A673 (cell line): ENCODE data around the gene CPTP. TPM values are rescaled to one million over a fixed set of nuclear protein-coding genes. Genes with fewer than 3 reads are reported as not detected.

Experiments
- BruUV-seq: library from RNA; stranded (reverse); fragments of 400-500 nt; replicated peaks from 2 replicates; lab custom pipeline; 2021; lab: Mats Ljungman, UMichigan
- CTCF ChIA-PET: fragments of 300-600 bp; sonication (Branson Sonifier 250); formaldehyde crosslinking; loops from one replicate; lab custom pipeline; 2022; ENCODE audit warnings: antibody characterized with exemption; lab: Charles Lee
- POLR2A ChIA-PET: fragments of 300-600 bp; sonication (Branson Sonifier 250); formaldehyde crosslinking; loops from one replicate; lab custom pipeline; 2022; ENCODE audit warnings: antibody characterized with exemption; ENCODE audit not compliant: low non-redundant PET; lab: Charles Lee
- DNase-seq: peaks from one replicate; pipeline ENCODE4 v3.0.0-alpha.2; 2015; ENCODE audit warnings: low spot score
- H3K27ac ChIP-seq: fragments of 200-600 bp; sonication (generic); 2 replicates; pipeline ENCODE4 v1.5.1; 2016; ENCODE audit warnings: mixed run types, low read depth, mild to moderate bottlenecking, mixed read lengths, antibody characterized with exemption, low read length; ENCODE audit not compliant: poor library complexity, severe bottlenecking
- H3K27me3 ChIP-seq: fragments of 200-600 bp; sonication (generic); replicated peaks from 2 replicates; pipeline ENCODE4 v1.6.1; 2017; ENCODE audit warnings: mixed run types, low read depth, mild to moderate bottlenecking, mixed read lengths, antibody characterized with exemption, low read length; ENCODE audit not compliant: insufficient read depth, poor library complexity
- H3K36me3 ChIP-seq: fragments of 200-600 bp; sonication (generic); 2 replicates; pipeline ENCODE4 v1.6.1; 2016; ENCODE audit warnings: mixed run types, mild to moderate bottlenecking, mixed read lengths, antibody characterized with exemption, low read length; ENCODE audit not compliant: insufficient read depth, poor library complexity, severe bottlenecking
- H3K4me1 ChIP-seq: fragments of 200-600 bp; sonication (generic); 2 replicates; pipeline ENCODE4 v1.6.1; 2017; ENCODE audit warnings: mixed run types, mild to moderate bottlenecking, mixed read lengths, antibody characterized with exemption, low read length; ENCODE audit not compliant: insufficient read depth, poor library complexity, severe bottlenecking
- H3K4me3 ChIP-seq: fragments of 200-600 bp; sonication (generic); 2 replicates; pipeline ENCODE4 v1.5.1; 2016; ENCODE audit warnings: low read depth, mixed run types, mild to moderate bottlenecking, mixed read lengths, low read length; ENCODE audit not compliant: poor library complexity, severe bottlenecking
- H3K9me3 ChIP-seq: fragments of 200-600 bp; sonication (generic); 2 replicates; pipeline ENCODE4 v1.6.1; 2016; ENCODE audit warnings: mixed run types, low read depth, mild to moderate bottlenecking, mixed read lengths, antibody characterized with exemption, low read length; ENCODE audit not compliant: poor library complexity, severe bottlenecking
- CTCF ChIP-seq: fragments of 300-800, 200-600 bp; sonication (generic); conservative IDR thresholded peaks from 2 replicates; pipeline ENCODE4 v1.5.1; 2017; ENCODE audit warnings: low read depth, mild to moderate bottlenecking, antibody characterized with exemption, low read length, moderate library complexity, mixed read lengths
- EZH2 ChIP-seq: fragments of 200-600 bp; sonication (generic); IDR thresholded peaks from 2 replicates; pipeline ENCODE4 v1.6.1; 2017; ENCODE audit warnings: borderline replicate concordance, low read depth, mild to moderate bottlenecking, mixed read lengths, antibody characterized with exemption, low read length; ENCODE audit not compliant: poor library complexity, severe bottlenecking
- intact Hi-C: fragments of 100-400 bp; cut with micrococcal nuclease; formaldehyde crosslinking; loops from one replicate; pipeline ENCODE4 v1.10.0; 2022; ENCODE audit not compliant: unreplicated experiment
- total RNA-seq: library from RNA; stranded (reverse); gene quantifications from 2 replicates; pipeline ENCODE4 v1.2.3, GENCODE V29; 2021

Gene CPTP
- total RNA-seq, 1 experiment from 2014 or later = 17.0 TPM

GRCh38 chr1:1359308-1359663 lies 34.7 kb downstream of the CPTP start:
- Histone ChIP-seq H3K27me3 (peaks cover 1% of the 10 kb centered on the region), H3K27ac (no peak overlapping the region), H3K36me3 (no peaks in the 10 kb centered on the region), H3K4me3 (no peak overlapping the region), H3K4me1 (no peaks in the 10 kb centered on the region), H3K9me3 (no peaks in the 10 kb centered on the region)
- CTCF ChIA-PET = no interaction called here
- BruUV-seq = no TSS peak
- TF ChIP-seq EZH2 (no peak), CTCF (no peak)
- intact Hi-C loops = no loop called here
- POLR2A ChIA-PET = no interaction called here
- no peak for DNase-seq

- Histone ChIP-seq H3K27ac (no peak overlapping the region), H3K4me3 (no peak overlapping the region), H3K9me3 (no peaks in the 10 kb centered on the region), H3K27me3 (no peaks in the 10 kb centered on the region), H3K36me3 (no peaks in the 10 kb centered on the region), H3K4me1 (no peaks in the 10 kb centered on the region)
- no peak for DNase-seq
- BruUV-seq = no TSS peak
- TF ChIP-seq CTCF = no peak
- TF ChIP-seq EZH2 = no peak
- POLR2A ChIA-PET = no interaction called here
- CTCF ChIA-PET = no interaction called here
- intact Hi-C loops = no loop called here
Observed at GRCh38 chr1:1359664-1360468, 35.3 kb downstream of the CPTP start.

GRCh38 chr1:1360506-1361169 lies 36.0 kb downstream of the CPTP start:
- H3K36me3 ChIP-seq = no peaks in the 10 kb centered on the region
- intact Hi-C loops = no loop called here
- no peak overlapping the region for H3K4me3 ChIP-seq
- no TSS peak for BruUV-seq
- no peak overlapping the region for H3K27ac ChIP-seq
- H3K4me1 ChIP-seq = no peaks in the 10 kb centered on the region
- no peak for DNase-seq
- no peaks in the 10 kb centered on the region for H3K27me3 ChIP-seq
- no peak for TF ChIP-seq CTCF
- no peak for TF ChIP-seq EZH2
- H3K9me3 ChIP-seq = no peaks in the 10 kb centered on the region
- ChIA-PET CTCF (no interaction called here), POLR2A (no interaction called here)
